Spleen (tissue), 11 donors: ENCODE measurements around the gene ZNF732. TPM values are rescaled to one million over a fixed set of nuclear protein-coding genes. Genes with fewer than 3 reads are reported as not detected.

Experiments used
- DNase-seq: peaks from one replicate; pipeline ENCODE4 v3.0.0-alpha.2; 2020
- H3K27ac ChIP-seq, 8 donors: fragments of 200-600 bp; sonication (generic) in 7 of 8; 1 replicate in 4 of 8; 2 replicates in 4 of 8; pipeline versions ENCODE4 v1.5.0 to v1.8.0; 2016 to 2021; ENCODE audit warnings: inconsistent platforms in 4 of 8, mild to moderate bottlenecking in 4 of 8, moderate library complexity in 1 of 8
- H3K27me3 ChIP-seq, 7 donors: fragments of 200-600 bp; sonication (generic) in 6 of 7; replicated peaks in 1 of 7; 1 replicate in 4 of 7; 2 replicates in 3 of 7; pipeline versions ENCODE4 v1.5.0 to v1.8.0; 2016 to 2021; ENCODE audit warnings: inconsistent platforms in 3 of 7, mild to moderate bottlenecking in 1 of 7
- H3K36me3 ChIP-seq, 6 donors: fragments of 200-600 bp; sonication (generic) in 5 of 6; 1 replicate in 4 of 6; 2 replicates in 2 of 6; pipeline versions ENCODE4 v1.5.0 to v1.8.0; 2016 to 2021; ENCODE audit warnings: inconsistent platforms in 2 of 6
- H3K4me1 ChIP-seq, 6 donors: fragments of 200-600 bp; sonication (generic) in 5 of 6; 1 replicate in 3 of 6; 2 replicates in 3 of 6; pipeline versions ENCODE4 v1.5.0 to v1.8.0; 2016 to 2021; ENCODE audit warnings: inconsistent platforms in 3 of 6
- H3K4me3 ChIP-seq, 8 donors: fragments of 200-600 bp; sonication (generic) in 7 of 8; 1 replicate in 4 of 8; 2 replicates in 4 of 8; pipeline versions ENCODE4 v1.5.0 to v1.8.0; 2016 to 2021; ENCODE audit warnings: inconsistent platforms in 4 of 8, mild to moderate bottlenecking in 4 of 8, moderate library complexity in 2 of 8
- H3K9me3 ChIP-seq, 8 donors: fragments of 200-600 bp; sonication (generic) in 7 of 8; 1 replicate in 4 of 8; 2 replicates in 4 of 8; pipeline versions ENCODE4 v1.5.0 to v1.8.0; 2016 to 2021; ENCODE audit warnings: inconsistent platforms in 4 of 8
- CTCF ChIP-seq, 11 experiments: fragments of 200-600 bp in 7 of 11; fragments of 450-650 bp in 4 of 11; sonication (generic) in 4 of 11; IDR thresholded peaks in 8 of 11; conservative IDR thresholded peaks in 3 of 11; 1 replicate in 7 of 11; 2 replicates in 4 of 11; pipeline versions ENCODE4 v1.4.0 to v1.8.0; 2016 to 2021; ENCODE audit warnings: antibody characterized with exemption in 11 of 11, inconsistent platforms in 4 of 11, mild to moderate bottlenecking in 1 of 11
- POLR2A ChIP-seq, 3 donors: fragments of 450-650 bp; IDR thresholded peaks; one replicate each; pipeline ENCODE4 v1.5.1; 2017; ENCODE audit warnings: antibody characterized with exemption in 3 of 3, mild to moderate bottlenecking in 1 of 3
- POLR2AphosphoS5 ChIP-seq, 3 donors: sonication (generic); formaldehyde crosslinking; IDR thresholded peaks; one replicate each; pipeline ENCODE4 v1.5.1; 2017; ENCODE audit warnings: antibody characterized with exemption in 3 of 3
- WGBS, 5 donors: extraction: QIAGEN DNeasy Blood & Tissue Kit in 3 of 5; methylation state at CpG; one replicate each; pipeline versions ENCODE4 v1.1.5 to v1.1.7; 2013 to 2018; 5-methylcytosine and 5-hydroxymethylcytosine counted together
- intact Hi-C: fragments of 100-400 bp; cut with DNase I; formaldehyde crosslinking; loops from one replicate; pipeline ENCODE4 v1.15.0; 2023; ENCODE audit warnings: low total_unique reads
- polyA plus RNA-seq, 3 donors: library from polyadenylated mRNA; stranded (reverse); fragments of 200-250 nt; gene quantifications; one replicate each; pipeline ENCODE4 v1.2.1, GENCODE V29; 2013
- total RNA-seq, 7 donors: library from RNA; depleted of rRNA in 3 of 7; stranded (reverse); fragments of >200 nt in 3 of 7; fragmentation: NEBNext Ultra II Directional in 4 of 7; extraction: Animal tissue kit (Norgen Biotek cat#: 25700) in 4 of 7; gene quantifications; one replicate each; pipeline versions ENCODE4 v1.1.0 to v1.2.1, GENCODE V29; 2016 to 2021
- donor health status: healthy with polysubstance abuse.
- donor health status: DM: no; HTN: no; CAD: no; lungs with moderate emphysema.
- donor health status: DM: no; HTN: no; CAD: no.
- donor health status: Bipolar disorder and iron deficiency.
- donor health status: healthy.
- donor health status: DM: no; HTN: no; CAD: no.
- donor health status: DM: yes; HTN: yes; CAD: no.

Gene ZNF732
- total and polyA plus RNA-seq, 10 donors: 0.10 to 0.28 (median 0.18) TPM; not detected in 6

- WGBS, 5 donors: 2 to 7% (median 4%) methylated on average over 45 to 52 of the region's 52 CpGs
These were observed 32.9 kb upstream of the ZNF732 start for GRCh38 chr4:337932-338758.

GRCh38 chr4:337143-337931, 32.1 kb upstream of the ZNF732 start, which contains the start of gene ZNF141:
Gene ZNF141, plus strand, starts transcription at chr4:337814. Its CDS starts 170 bp downstream, at chr4:337984.
- Histone ChIP-seq H3K4me1 (peaks cover 15 to 35% (median 23%) of the 10 kb centered on the region in 6 donors), H3K27me3 (no peaks in the 10 kb centered on the region), H3K9me3 (peaks cover 0 to 59% (median 39%) of the 10 kb centered on the region in 8 donors), H3K4me3 (peak within 1 kb of the TSS; percentile 58 to 93 (median 84)), H3K36me3 (peaks cover 0 to 28% (median 7%) of the 10 kb centered on the region in 6 donors), H3K27ac (peak within 1 kb of the TSS; percentile 84 to 97 (median 95))
- 0 to 1% (median 0%) methylated on average over 45 to 59 of the region's 59 CpGs for WGBS, 5 donors
- TF ChIP-seq POLR2A (IDR thresholded peaks at IDR 0.05): peak in 2 of 3 donors; percentile 66 to 72
- TF ChIP-seq POLR2AphosphoS5 (IDR thresholded peaks at IDR 0.05): peak; percentile 91 to 95 (median 92)
- TF ChIP-seq CTCF (IDR thresholded peaks at IDR 0.05 in 8 of 11, conservative IDR thresholded peaks at IDR 0.05 in 3 of 11): peak in 1 of 11 experiments; percentile 20
- peak; percentile 96 for DNase-seq
- intact Hi-C loops: loop anchor here (10.0 kb wide), 1 partner anchor 137 kb away; no protein-coding TSS in a partner anchor

More at GRCh38 chr4:337932-338758, 32.9 kb upstream of the ZNF732 start:
- DNase-seq: peak; percentile 91
- no peaks in the 10 kb centered on the region for H3K27me3 ChIP-seq
- peaks cover 0 to 36% (median 11%) of the 10 kb centered on the region in 6 donors for H3K36me3 ChIP-seq
- intact Hi-C loops: loop anchor here (10.0 kb wide), 1 partner anchor 137 kb away; no protein-coding TSS in a partner anchor
- TF ChIP-seq POLR2AphosphoS5 (IDR thresholded peaks at IDR 0.05) (peak in 1 of 3 donors; percentile 64), CTCF (IDR thresholded peaks at IDR 0.05 in 8 of 11, conservative IDR thresholded peaks at IDR 0.05 in 3 of 11) (no peak)
- H3K4me1 ChIP-seq: peaks cover 15 to 35% (median 23%) of the 10 kb centered on the region in 6 donors
- H3K27ac ChIP-seq: peak overlapping the region; percentile 84 to 97 (median 94)
- peak overlapping the region; percentile 58 to 93 (median 84) for H3K4me3 ChIP-seq
- peaks cover 3 to 59% (median 41%) of the 10 kb centered on the region in 8 donors for H3K9me3 ChIP-seq

GRCh38 chr4:336893-337142, 31.5 kb upstream of the ZNF732 start:
- no peaks in the 10 kb centered on the region for H3K27me3 ChIP-seq
- no peak for DNase-seq
- peaks cover 0 to 58% (median 34%) of the 10 kb centered on the region in 8 donors for H3K9me3 ChIP-seq
- 0 to 1% (median 0%) methylated on average over 15 to 18 of the region's 18 CpGs; no CpG with 5 or more reads in 1 of the 5 donors for WGBS, 5 donors
- peaks cover 0 to 23% (median 2%) of the 10 kb centered on the region in 6 donors for H3K36me3 ChIP-seq
- intact Hi-C loops: loop anchor here (10.0 kb wide), 1 partner anchor 138 kb away; no protein-coding TSS in a partner anchor
- H3K4me3 ChIP-seq: peak overlapping the region; percentile 58 to 93 (median 83)
- TF ChIP-seq POLR2A (IDR thresholded peaks at IDR 0.05): no peak
- TF ChIP-seq POLR2AphosphoS5 (IDR thresholded peaks at IDR 0.05): no peak
- no peak for TF ChIP-seq CTCF (IDR thresholded peaks at IDR 0.05 in 8 of 11, conservative IDR thresholded peaks at IDR 0.05 in 3 of 11)
- H3K4me1 ChIP-seq: peaks cover 15 to 35% (median 23%) of the 10 kb centered on the region in 6 donors
- H3K27ac ChIP-seq: peak overlapping the region; percentile 84 to 97 (median 95)
